HG03460 (cell line): ENCODE data around the gene SREBF1.
A peak's percentile ranks its signal among the peaks of the same experiment; 100 is the strongest.

Source experiments
- ATAC-seq: cut with Tn5 transposase; IDR thresholded peaks from one replicate; pipeline ENCODE4 v1.9.1; 2021; ENCODE audit not compliant: unreplicated experiment

Gene SREBF1

GRCh38 chr17:17842111-17842876 is 5.5 kb upstream of the SREBF1 start:
- ATAC-seq = no peak

- ATAC-seq = no peak
Measured at GRCh38 chr17:17841601-17842025, 4.8 kb upstream of the SREBF1 start.

GRCh38 chr17:17840751-17841591 is 4.2 kb upstream of the SREBF1 start:
- ATAC-seq = no peak

- ATAC-seq = peak; percentile 49
Measured at GRCh38 chr17:17839791-17840707, 3.3 kb upstream of the SREBF1 start.

GRCh38 chr17:17837966-17838962 is 1.5 kb upstream of the SREBF1 start:
- no peak for ATAC-seq

GRCh38 chr17:17837380-17837821 is 615 bp upstream of the SREBF1 start:
- no peak for ATAC-seq

- ATAC-seq = peak; percentile 57
Measured at GRCh38 chr17:17836250-17836817, 452 bp downstream of the SREBF1 start.

- ATAC-seq = no peak
Measured at GRCh38 chr17:17835415-17836249, 1.2 kb downstream of the SREBF1 start.

- no peak for ATAC-seq
Measured at GRCh38 chr17:17834974-17835373, 1.8 kb downstream of the SREBF1 start.

- ATAC-seq = no peak
Measured at GRCh38 chr17:17833658-17834357, 3.0 kb downstream of the SREBF1 start.

GRCh38 chr17:17832032-17832363 is 4.8 kb downstream of the SREBF1 start:
- no peak for ATAC-seq

GRCh38 chr17:17831208-17832031 is 5.4 kb downstream of the SREBF1 start:
- ATAC-seq = no peak

- no peak for ATAC-seq
Measured at GRCh38 chr17:17830740-17831207, 6.0 kb downstream of the SREBF1 start.

- ATAC-seq = no peak
Measured at GRCh38 chr17:17830269-17830567, 6.6 kb downstream of the SREBF1 start.

GRCh38 chr17:17827826-17828621 is 8.8 kb downstream of the SREBF1 start:
- no peak for ATAC-seq

GRCh38 chr17:17826942-17827785 is 9.6 kb downstream of the SREBF1 start:
- ATAC-seq = no peak
